HG03025 (cell line): ENCODE data around the gene STARD10.

Experiments used
- ATAC-seq: cut with Tn5 transposase; IDR thresholded peaks from one replicate; pipeline ENCODE4 v1.9.1; 2021; ENCODE audit warnings: mild to moderate bottlenecking, moderate library complexity; ENCODE audit not compliant: unreplicated experiment, low FRiP score

The STARD10 gene

DNA sequence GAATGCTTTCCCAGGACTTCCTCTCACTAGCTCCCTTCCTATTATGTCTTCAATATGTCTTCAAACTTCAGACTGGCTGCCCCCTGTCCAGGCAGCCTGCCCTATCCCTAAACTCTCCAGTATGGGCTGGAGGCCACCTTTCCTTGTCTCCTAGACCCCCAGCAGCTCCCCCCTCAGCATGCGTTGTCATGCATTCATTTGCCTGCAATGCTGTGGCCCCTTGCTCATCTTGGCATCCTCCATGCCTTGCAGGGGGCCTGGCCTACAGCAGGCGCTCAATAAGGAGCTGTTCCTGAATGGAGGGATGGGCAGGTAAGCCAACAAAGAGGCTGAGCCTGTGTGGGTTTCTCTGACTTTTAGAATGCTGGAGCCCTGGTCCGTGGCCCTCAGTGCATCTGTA is 25.3 kb downstream of the STARD10 start:
- no peak for ATAC-seq

DNA sequence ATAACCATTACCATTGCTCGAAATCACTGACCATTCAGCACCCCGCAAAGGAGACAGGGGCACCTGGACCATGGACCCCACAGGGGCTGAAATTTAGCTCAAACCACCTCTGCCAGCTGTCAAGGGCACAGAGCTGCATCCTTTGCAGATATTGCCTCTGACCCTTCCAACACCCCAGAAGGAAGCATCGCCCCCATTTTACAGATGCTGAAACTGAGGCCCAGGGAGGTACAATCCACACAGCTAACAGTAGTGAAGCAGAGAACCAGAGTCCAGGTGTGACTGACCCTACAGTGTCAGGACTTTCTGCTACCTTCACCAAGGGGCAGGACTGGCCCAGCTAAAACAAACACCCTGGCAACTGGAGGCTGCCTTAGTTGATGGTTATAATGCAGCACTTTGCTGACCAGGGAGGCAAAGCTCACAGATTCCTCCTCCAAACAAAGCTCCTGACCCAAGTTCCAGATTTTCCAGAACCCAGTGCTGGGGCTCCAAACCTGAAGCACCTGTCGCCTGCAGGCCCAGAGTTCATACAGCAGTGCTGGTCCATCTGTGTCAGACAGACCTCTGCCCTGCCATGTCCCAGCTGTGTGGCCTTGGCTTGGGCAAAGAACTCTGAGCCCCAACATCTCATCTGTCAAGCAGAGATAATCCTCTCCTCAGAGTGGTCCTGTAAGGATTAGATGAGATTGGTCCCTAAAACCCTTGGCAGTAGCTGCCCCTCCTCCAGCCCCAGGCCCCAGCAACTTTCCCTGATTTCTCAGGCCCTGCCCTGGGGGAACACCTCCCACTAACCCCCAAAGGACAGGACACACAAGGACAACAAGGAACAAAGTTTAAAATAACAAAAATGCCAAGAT is 26.4 kb downstream of the STARD10 start:
- ATAC-seq: no peak

- no peak for ATAC-seq
Measured at GRCh38 chr11:72766152-72766902, 27.5 kb downstream of the STARD10 start.

DNA sequence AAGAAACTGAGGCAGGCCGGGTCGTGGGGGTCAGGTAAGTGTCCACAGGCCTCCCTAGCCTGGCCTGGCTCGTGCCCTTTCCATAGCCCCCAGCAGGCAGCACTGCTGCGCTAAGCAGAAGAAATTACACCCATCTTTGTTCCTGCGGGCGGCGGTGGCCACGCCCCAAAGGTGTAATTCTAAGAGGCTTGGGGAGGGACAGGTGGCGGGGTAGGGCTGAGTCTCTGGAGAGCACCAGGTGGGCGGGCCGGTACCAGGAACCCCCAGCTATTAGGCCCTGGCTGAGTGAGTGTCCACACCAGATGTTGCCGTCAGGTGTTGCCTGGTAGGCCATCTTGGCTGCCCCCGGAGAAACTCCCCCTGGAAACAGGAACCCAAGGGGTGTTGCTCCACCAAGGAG is 29.3 kb downstream of the STARD10 start:
- ATAC-seq: no peak

- ATAC-seq: no peak
Measured at GRCh38 chr11:72763823-72764222, 30.0 kb downstream of the STARD10 start.

GRCh38 chr11:72762641-72763304 is 31.1 kb downstream of the STARD10 start:
- ATAC-seq: no peak

DNA sequence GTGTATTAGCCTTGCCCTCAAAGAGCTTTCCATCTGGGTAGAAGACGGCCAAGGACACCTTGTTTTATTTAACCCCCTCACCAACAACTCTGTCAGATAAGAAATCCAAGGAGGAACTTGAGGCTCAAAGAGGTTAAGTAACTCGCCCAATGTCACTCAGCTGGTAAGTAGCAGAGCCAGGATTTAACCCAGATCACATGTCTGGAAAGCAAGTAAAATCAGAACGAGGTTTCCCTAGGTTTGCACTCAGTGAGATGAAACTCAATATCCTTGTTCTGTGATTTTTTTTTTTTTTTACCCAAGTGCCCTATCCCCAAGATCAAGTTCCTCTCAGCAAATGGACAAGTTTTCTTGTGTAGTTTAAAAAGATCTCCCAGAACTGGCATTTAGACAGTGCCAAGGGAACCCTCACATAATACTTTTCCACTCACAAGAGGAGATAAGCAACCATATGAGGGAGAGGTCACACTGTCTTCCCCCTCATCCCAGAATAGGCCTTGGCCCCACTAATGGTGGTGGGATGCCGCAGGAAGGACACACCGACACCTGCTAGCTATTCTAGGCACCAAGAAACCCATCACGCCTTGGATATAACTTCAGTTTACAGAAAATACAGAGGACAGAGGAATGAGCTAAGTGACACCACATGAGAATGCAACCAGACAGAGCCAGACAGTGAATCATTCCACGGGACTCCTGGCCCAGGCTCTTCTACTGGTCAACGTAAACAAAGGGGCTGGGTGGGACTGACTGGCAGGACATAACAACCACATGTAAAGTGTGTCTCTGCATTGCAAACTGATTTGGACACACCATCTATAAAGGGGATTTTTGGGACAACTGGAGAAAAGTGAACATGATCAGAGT is 33.1 kb downstream of the STARD10 start:
- no peak for ATAC-seq

GRCh38 chr11:72759468-72759985 is 34.3 kb downstream of the STARD10 start:
- ATAC-seq: no peak

DNA sequence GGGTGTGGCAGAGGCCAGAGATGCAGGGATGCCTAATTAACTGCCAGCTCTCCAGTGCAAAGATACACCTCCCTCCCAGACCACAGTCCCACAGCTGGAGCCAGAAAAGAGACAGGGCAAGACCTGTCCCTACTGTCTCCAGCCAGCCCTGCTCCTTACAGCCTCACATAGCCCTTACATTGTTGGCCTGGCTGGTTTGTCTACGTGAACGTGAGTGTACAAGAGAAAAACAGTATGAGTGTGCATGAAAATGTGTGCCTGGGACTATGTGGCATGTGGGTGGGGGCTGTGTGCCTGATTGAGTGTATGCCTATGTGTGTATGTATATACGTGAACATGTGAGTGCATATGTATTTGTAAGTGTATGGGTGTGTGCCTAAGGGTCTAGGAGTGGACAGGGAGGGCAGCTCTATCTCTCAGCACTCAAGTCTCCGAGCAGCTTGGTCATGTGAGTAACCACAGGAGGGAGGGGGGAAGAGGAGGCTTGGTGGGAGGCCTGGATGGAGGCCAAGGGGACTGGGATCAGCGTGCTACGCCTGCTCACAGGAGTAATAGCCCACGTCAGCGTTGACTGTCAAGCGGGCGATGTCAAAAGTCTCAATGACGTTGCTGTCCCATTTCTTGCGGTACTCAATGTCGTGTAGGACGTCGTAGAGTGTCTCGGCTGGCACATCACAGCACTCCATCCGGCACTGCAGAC is 35.0 kb downstream of the STARD10 start:
- no peak for ATAC-seq

DNA sequence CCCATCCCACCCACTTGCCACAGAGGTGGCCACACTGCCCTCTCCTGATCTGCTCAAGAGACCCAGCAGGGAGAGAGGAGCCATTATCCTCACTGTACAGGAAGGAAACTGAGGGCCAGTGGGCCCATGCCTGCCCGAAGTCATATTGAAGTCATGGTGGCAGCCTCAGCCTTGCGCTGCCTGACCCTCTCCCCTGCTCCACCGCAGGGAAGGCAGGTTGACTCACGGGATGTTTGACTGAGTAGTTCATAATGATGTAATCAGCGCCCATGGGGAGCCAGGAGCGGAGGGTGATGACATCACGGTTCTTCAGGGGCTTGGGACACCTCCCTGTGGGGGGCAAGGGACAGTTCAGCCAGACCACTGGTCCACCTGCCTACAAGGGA is 35.5 kb downstream of the STARD10 start:
- no peak for ATAC-seq

DNA sequence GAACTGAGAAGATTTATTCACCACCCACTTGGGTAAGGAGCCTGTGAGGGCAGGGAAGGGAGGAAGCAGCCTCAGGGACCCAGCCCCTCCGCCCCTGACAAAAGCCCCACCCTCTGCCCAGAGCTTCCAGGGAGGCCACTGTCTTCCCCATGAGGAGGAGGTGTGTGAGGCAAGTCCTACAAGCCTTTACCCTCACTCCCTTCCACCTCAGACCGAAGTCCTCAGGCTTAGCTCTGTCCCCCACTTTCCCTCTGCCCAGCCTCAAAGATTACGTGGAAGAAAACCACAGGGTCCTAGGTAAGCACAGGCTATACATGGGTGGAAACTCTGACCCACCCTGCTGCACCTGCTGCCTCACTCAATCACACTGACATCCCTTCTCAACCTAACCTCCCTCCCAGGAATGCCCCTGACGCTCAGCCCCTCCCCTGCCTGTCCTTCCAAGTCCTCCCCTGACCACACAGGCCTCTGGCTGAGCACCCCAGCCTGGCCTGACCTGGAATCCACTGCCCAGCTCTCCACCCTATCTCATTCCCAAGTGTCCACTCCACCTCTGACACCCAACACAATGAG is 38.0 kb downstream of the STARD10 start:
- no peak for ATAC-seq

DNA sequence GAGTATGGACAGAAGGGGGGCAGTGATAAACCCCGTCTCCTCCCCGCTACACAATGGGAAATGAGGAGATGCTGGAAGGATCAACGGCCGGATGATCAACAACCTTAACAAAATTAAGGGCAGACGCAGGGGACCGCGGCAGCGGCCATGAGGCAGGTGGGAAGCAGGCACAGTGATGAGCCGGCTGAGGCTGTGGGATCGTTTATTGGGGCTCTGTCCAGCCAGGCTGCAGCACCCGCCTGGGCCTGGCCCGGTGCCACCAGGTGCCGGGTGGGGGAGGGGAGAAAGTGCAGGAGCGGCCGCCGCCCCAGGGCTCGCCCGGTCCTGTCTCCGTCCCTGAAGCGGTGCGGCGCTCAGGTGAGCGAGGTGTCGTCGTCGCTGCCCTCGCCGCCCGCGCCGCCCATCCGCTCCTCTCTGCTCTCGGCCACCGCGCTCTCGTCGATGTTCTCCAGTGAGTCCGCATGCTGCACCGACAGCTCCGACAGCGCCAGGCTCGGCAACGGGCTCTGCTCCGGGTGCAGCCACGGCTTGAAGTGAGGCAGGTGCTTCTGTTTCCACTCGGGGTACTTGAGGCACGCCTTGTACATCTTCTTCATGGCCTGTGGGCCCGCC is 39.2 kb downstream of the STARD10 start:
- ATAC-seq: no peak

GRCh38 chr11:72754149-72754543 is 39.7 kb downstream of the STARD10 start:
- no peak for ATAC-seq

GRCh38 chr11:72753341-72754148 is 40.3 kb downstream of the STARD10 start:
- no peak for ATAC-seq

DNA sequence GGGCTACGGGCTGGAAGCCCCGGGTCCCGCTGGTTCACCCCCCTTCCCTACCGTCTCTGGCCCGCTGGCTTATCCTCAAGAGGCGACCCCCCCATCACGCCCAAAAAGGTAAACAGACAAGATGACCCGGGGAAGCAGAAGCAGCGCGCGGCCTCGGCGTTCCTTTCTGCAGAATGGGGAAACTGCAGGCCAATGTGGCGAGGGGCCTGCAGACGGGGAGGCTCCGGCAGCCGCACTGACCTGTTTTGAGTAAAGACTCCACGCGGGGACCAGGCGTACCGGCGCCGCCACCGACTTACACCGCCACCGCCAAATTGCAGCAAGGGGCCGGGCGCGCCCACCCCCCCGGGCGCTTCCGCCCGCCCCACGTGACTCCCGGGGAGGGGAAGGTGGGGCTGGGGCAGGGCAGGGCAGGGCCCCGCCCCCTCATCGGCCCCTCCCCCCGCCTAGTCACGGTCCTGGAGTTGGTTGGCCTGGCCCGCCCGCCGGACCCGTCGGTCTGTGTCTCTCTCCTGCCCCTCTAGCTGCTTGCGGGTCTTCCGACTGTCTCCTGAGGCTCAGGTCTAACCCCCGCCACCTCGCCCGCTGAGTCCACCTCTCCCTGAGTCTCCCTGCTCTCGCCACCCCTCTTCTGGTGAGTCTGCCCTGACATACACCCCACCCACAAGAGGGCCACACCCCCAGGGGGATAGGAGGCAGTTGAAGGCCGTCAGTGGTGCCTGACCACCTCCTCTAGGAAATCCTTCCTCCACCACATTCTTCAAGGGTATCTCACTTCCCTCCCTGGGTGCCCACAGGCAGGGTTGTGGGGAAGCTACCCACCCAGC is 41.5 kb downstream of the STARD10 start, which contains the start of gene ARAP1:
TSS of gene ARAP1 (minus strand) at position 321 of the 827 bp plus-strand sequence. CDS start 25,280 bp downstream, outside the sequence.
- ATAC-seq: peak; percentile 47

GRCh38 chr11:72751116-72752087 is 42.4 kb downstream of the STARD10 start:
- no peak for ATAC-seq
